ENCODE results near the gene STX8. TPM values are rescaled to one million over a fixed set of nuclear protein-coding genes. Genes with fewer than 3 reads are reported as not detected.
"Not testable (repeated sequence)": the region's sequence is repeated elsewhere in the genome, so short reads cannot be mapped to it uniquely, and the experiment has no call there.

The STX8 gene
- total and polyA plus RNA-seq, 4 donors: 14.7 to 39.5 (median 28.7) TPM

DNA sequence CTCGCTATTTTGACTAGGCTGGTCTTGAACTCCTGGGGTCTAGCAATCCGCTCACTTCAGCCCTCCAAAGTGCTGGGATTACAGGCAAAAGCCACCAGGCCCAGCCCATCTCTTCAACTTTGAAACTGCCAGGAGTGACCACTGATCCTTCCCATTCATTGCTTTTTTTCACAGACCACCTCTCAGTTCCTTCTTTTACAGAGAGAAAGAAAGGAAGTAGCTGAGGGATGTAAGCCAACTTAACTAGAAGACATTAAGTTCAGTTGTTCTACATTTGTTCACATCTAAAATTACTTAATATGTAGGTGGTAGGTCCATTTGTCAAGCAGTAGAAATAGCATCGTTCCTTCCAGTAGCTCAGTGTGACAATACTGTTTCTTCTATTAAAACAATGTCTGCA, 219.8 kb downstream of the STX8 start:
- H3K36me3 ChIP-seq (ENCODE audit: control insufficient read depth in 4 of 4, insufficient read depth in 3 of 4, low read depth in 1 of 4, low read length in 3 of 4): no peaks in the 10 kb centered on the region
- H3K9ac ChIP-seq (ENCODE audit: low read depth in 1 of 2, low read length in 2 of 2): no peak overlapping the region
- H3K27ac ChIP-seq (ENCODE audit: low read depth in 1 of 2, low read length in 2 of 2): no peak overlapping the region
- H3K4me3 ChIP-seq (ENCODE audit: low read depth in 1 of 3, low read length in 3 of 3): no peak overlapping the region
- no peaks in the 10 kb centered on the region for H3K27me3 ChIP-seq (ENCODE audit: control insufficient read depth in 4 of 4, insufficient read depth in 4 of 4, low read length in 3 of 4)
- no peak for TF ChIP-seq NR2F2 (IDR thresholded peaks at IDR 0.05)
- DNase-seq (ENCODE audit: low spot score): no peak
- H3K4me1 ChIP-seq (ENCODE audit: control insufficient read depth in 4 of 4, insufficient read depth in 4 of 4, low read length in 3 of 4): peaks cover 0 to 3% (median under 1%) of the 10 kb centered on the region in 4 donors
- 87% methylated on average over 3 of the region's 3 CpGs for WGBS
- no peaks in the 10 kb centered on the region for H3K9me3 ChIP-seq (ENCODE audit: control insufficient read depth in 4 of 4, low read length in 3 of 4)

DNA sequence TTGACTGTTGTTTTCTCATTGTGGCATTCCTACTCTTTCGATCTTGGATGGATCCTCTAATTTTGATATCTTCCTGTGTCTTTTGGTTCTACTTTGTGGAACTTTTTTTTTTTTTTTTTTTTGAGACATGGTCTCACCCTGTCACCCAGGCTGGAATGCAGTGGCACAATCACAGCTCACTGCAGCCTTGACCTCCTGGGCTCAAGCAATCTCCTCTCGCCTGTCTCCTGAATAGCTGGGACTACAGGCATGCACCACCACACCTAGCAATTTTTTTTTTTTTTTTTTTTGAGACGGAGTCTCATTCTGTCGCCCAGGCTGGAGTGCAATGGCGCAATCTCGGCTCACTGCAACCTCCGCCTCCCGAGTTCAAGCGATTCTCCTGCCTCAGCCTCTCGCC, 220.4 kb downstream of the STX8 start:
- DNase-seq (ENCODE audit: low spot score); H3K4me3 ChIP-seq (ENCODE audit: low read depth in 1 of 3, low read length in 3 of 3); H3K4me1 ChIP-seq (ENCODE audit: control insufficient read depth in 4 of 4, insufficient read depth in 4 of 4, low read length in 3 of 4); H3K36me3 ChIP-seq (ENCODE audit: control insufficient read depth in 4 of 4, insufficient read depth in 3 of 4, low read depth in 1 of 4, low read length in 3 of 4); H3K9me3 ChIP-seq (ENCODE audit: control insufficient read depth in 4 of 4, low read length in 3 of 4); H3K9ac ChIP-seq (ENCODE audit: low read depth in 1 of 2, low read length in 2 of 2); H3K27me3 ChIP-seq (ENCODE audit: control insufficient read depth in 4 of 4, insufficient read depth in 4 of 4, low read length in 3 of 4); H3K27ac ChIP-seq (ENCODE audit: low read depth in 1 of 2, low read length in 2 of 2): not testable (repeated sequence)
- WGBS: 92% methylated on average over 10 of the region's 10 CpGs

DNA sequence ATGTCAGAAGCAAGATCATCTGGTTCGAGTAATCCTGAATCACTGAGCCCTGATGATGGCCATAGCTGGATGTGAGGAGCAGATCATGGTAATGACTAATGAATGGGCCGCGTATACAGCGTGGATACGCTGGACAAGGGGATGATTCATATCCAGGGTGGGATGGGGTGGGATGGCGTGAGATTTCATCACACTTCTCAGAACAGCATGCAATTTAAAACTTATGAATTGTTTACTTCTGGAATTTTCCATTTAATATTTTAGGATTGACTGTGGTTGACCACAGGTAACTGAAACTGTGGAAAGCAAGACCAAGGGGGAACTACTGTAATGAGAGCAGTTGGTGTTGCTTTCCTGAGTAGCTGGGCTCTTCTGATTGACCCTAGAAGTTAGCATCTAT, 225.5 kb downstream of the STX8 start:
- Histone ChIP-seq H3K9me3 (ENCODE audit: control insufficient read depth in 4 of 4, low read length in 3 of 4) (no peaks in the 10 kb centered on the region), H3K36me3 (ENCODE audit: control insufficient read depth in 4 of 4, insufficient read depth in 3 of 4, low read depth in 1 of 4, low read length in 3 of 4) (no peaks in the 10 kb centered on the region), H3K4me1 (ENCODE audit: control insufficient read depth in 4 of 4, insufficient read depth in 4 of 4, low read length in 3 of 4) (no peaks in the 10 kb centered on the region), H3K4me3 (ENCODE audit: low read depth in 1 of 3, low read length in 3 of 3) (no peak overlapping the region), H3K27ac (ENCODE audit: low read depth in 1 of 2, low read length in 2 of 2) (no peak overlapping the region), H3K9ac (ENCODE audit: low read depth in 1 of 2, low read length in 2 of 2) (no peak overlapping the region), H3K27me3 (ENCODE audit: control insufficient read depth in 4 of 4, insufficient read depth in 4 of 4, low read length in 3 of 4) (no peaks in the 10 kb centered on the region)
- no peak for TF ChIP-seq HNF4G (IDR thresholded peaks at IDR 0.05)
- TF ChIP-seq TAF1 (conservative IDR thresholded peaks at IDR 0.05): no peak
- no peak for TF ChIP-seq HNF4A (conservative IDR thresholded peaks at IDR 0.05)
- DNase-seq (ENCODE audit: low spot score): no peak
- 86% methylated on average over 6 of the region's 6 CpGs for WGBS

DNA sequence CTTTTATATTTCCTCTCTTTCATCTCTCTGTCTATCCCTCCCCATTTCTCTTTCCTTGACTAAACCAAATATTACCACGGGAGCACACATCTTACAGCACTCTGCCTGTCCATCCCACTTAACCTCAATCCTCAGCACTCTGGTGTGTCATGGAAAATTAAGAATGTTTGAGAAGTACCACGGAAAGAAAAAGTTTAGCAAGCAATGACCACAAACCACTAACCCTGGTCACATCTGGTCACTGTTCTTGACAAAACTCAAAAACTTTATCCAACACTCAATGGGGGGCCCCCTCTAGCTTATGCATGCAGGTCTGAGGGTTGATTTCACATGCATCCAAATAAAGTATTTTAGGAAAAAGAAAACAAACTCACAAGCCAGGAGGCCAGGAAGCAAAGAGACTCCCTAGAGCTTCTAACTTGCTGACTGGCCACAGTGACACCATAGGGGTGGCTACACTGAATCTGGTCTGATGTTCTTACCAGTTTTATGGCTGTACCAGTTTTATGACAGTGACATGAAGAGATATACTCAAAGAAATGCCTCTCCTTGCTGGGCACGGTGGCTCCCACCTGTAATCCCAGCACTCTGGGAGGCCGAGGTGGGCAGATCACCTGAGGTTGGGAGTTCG, 229.2 kb downstream of the STX8 start:
- H3K27ac ChIP-seq (ENCODE audit: low read depth in 1 of 2, low read length in 2 of 2): no peak overlapping the region
- H3K4me1 ChIP-seq (ENCODE audit: control insufficient read depth in 4 of 4, insufficient read depth in 4 of 4, low read length in 3 of 4): no peaks in the 10 kb centered on the region
- no peaks in the 10 kb centered on the region for H3K27me3 ChIP-seq (ENCODE audit: control insufficient read depth in 4 of 4, insufficient read depth in 4 of 4, low read length in 3 of 4)
- H3K4me3 ChIP-seq (ENCODE audit: low read depth in 1 of 3, low read length in 3 of 3): no peak overlapping the region
- WGBS: 89% methylated on average over 5 of the region's 5 CpGs
- no peak overlapping the region for H3K9ac ChIP-seq (ENCODE audit: low read depth in 1 of 2, low read length in 2 of 2)
- no peak for DNase-seq (ENCODE audit: low spot score)
- no peaks in the 10 kb centered on the region for H3K36me3 ChIP-seq (ENCODE audit: control insufficient read depth in 4 of 4, insufficient read depth in 3 of 4, low read depth in 1 of 4, low read length in 3 of 4)
- no peak for TF ChIP-seq NR2F2 (IDR thresholded peaks at IDR 0.05)
- no peak for TF ChIP-seq RAD21 (IDR thresholded peaks at IDR 0.05)
- TF ChIP-seq, protein P1, sequence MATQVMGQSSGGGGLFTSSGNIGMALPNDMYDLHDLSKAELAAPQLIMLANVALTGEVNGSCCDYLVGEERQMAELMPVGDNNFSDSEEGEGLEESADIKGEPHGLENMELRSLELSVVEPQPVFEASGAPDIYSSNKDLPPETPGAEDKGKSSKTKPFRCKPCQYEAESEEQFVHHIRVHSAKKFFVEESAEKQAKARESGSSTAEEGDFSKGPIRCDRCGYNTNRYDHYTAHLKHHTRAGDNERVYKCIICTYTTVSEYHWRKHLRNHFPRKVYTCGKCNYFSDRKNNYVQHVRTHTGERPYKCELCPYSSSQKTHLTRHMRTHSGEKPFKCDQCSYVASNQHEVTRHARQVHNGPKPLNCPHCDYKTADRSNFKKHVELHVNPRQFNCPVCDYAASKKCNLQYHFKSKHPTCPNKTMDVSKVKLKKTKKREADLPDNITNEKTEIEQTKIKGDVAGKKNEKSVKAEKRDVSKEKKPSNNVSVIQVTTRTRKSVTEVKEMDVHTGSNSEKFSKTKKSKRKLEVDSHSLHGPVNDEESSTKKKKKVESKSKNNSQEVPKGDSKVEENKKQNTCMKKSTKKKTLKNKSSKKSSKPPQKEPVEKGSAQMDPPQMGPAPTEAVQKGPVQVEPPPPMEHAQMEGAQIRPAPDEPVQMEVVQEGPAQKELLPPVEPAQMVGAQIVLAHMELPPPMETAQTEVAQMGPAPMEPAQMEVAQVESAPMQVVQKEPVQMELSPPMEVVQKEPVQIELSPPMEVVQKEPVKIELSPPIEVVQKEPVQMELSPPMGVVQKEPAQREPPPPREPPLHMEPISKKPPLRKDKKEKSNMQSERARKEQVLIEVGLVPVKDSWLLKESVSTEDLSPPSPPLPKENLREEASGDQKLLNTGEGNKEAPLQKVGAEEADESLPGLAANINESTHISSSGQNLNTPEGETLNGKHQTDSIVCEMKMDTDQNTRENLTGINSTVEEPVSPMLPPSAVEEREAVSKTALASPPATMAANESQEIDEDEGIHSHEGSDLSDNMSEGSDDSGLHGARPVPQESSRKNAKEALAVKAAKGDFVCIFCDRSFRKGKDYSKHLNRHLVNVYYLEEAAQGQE (IDR thresholded peaks at IDR 0.05): no peak
- TF ChIP-seq EGR1 (IDR thresholded peaks at IDR 0.05; ENCODE audit: low read depth in 2 of 2): no peak
- TF ChIP-seq, protein P2, sequence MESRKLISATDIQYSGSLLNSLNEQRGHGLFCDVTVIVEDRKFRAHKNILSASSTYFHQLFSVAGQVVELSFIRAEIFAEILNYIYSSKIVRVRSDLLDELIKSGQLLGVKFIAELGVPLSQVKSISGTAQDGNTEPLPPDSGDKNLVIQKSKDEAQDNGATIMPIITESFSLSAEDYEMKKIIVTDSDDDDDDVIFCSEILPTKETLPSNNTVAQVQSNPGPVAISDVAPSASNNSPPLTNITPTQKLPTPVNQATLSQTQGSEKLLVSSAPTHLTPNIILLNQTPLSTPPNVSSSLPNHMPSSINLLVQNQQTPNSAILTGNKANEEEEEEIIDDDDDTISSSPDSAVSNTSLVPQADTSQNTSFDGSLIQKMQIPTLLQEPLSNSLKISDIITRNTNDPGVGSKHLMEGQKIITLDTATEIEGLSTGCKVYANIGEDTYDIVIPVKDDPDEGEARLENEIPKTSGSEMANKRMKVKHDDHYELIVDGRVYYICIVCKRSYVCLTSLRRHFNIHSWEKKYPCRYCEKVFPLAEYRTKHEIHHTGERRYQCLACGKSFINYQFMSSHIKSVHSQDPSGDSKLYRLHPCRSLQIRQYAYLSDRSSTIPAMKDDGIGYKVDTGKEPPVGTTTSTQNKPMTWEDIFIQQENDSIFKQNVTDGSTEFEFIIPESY (IDR thresholded peaks at IDR 0.05): no peak
- TF ChIP-seq HNF4G (IDR thresholded peaks at IDR 0.05): no peak
- no peak for TF ChIP-seq RXRA (IDR thresholded peaks at IDR 0.05)
- no peak for TF ChIP-seq HNF4A (conservative IDR thresholded peaks at IDR 0.05)
- no peaks in the 10 kb centered on the region for H3K9me3 ChIP-seq (ENCODE audit: control insufficient read depth in 4 of 4, low read length in 3 of 4)

Measured in liver (tissue), 9 donors.